GM21447 (cell line): ENCODE results near the gene AOPEP.

Source experiments
- ATAC-seq: cut with Tn5 transposase; IDR thresholded peaks from one replicate; pipeline ENCODE4 v1.9.1; 2021; ENCODE audit not compliant: unreplicated experiment

AOPEP gene

DNA sequence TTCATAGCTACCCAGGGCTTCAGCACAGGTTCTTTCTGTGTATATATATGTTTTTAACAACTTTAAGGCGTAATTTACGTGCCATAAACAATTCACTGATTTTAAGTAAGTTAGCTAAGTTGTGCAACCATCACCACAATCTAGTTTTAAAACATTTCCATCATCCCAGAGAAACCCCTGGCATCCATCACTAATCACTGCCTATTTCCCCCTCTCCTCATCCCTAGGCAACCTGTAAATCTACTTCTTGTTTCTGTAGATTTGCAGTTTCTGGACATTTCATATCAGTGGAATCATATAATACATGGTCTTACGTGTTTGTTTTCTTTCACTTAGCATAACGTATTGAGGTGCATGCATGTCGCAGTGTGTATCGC is 299.6 kb downstream of the AOPEP start:
- ATAC-seq = no peak

DNA sequence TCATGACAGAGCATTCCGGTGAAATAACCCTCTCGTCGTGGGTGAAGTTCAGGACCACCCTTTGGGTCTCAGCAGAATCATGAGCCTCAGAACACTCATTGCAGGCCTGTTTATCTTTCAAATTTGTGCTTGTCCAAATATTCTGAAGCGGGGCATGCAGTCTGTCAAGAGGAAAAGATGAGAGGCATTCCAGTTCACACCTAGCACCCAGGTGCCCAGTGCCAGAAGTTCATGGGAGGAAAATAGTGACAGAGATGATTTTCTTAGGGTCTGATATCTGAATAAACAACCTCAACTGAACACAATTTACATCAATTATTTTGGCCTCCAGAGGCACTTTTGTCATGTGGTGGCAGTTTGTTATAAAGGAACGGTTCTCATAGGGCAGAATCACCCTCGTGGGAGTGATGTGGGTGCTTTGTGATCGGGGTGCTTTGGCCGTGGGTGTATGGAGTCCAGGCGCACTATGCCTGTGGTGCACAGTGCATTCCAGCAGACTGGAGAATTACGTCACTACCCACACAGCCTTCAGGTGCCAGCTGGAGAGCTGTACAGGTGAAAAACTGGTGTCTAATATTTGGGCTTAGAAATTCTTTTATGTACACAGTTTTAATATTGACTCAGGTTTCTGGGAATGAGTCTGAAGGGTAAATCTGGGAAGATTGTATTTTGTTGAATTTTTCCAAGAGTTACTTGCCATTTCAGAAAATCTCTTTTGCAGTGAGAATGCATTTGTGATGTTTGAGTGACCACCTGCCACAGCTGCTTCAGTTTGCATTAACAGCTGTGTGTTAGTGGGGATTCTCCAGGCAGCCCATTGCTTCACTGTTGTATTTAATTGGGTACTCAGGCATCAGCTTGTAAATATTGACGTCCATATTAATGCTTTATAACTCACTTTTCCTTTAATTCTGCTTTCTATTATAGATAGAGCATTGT is 301.7 kb downstream of the AOPEP start:
- no peak for ATAC-seq

DNA sequence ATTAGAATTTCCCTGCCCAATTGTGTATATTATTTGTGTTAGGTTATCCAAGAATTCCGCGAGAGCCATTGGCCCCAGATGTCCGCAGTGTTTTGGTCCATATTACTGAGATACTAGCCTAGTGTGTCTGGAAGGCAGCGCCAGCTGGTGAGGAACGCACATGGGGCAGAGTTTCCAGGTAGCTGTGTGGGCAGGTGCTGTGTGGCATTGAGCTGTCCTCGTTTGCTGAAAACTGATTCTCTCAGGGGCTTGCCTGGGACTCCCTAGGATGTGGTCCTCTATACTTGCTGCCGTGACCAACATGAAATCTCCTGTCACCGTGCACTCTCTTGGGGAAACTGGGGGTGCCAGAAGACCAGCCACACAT is 302.3 kb downstream of the AOPEP start:
- no peak for ATAC-seq

DNA sequence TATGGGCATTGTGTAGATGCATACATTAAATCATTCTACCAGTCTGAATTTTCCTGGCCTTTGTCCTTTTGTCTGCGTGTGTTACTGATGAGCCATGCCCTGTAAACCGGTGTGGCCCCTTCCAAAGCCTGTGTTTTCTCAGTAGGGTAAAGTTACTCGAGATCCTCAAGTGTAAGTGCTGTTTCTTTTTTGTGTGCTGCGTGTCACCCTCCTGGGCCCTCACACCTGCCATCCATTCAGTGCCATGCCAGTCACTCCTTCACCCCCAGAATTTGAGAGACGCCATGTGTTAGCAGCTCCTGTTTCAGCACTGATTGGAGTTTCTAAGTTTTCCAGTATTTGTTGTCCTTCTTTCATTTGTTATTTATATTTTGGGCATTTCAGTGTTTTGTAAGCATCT is 302.8 kb downstream of the AOPEP start:
- ATAC-seq = no peak

GRCh38 chr9:95029720-95030119 is 303.2 kb downstream of the AOPEP start:
- ATAC-seq = no peak

- no peak for ATAC-seq
Measured at GRCh38 chr9:95030344-95030743, 303.8 kb downstream of the AOPEP start.

DNA sequence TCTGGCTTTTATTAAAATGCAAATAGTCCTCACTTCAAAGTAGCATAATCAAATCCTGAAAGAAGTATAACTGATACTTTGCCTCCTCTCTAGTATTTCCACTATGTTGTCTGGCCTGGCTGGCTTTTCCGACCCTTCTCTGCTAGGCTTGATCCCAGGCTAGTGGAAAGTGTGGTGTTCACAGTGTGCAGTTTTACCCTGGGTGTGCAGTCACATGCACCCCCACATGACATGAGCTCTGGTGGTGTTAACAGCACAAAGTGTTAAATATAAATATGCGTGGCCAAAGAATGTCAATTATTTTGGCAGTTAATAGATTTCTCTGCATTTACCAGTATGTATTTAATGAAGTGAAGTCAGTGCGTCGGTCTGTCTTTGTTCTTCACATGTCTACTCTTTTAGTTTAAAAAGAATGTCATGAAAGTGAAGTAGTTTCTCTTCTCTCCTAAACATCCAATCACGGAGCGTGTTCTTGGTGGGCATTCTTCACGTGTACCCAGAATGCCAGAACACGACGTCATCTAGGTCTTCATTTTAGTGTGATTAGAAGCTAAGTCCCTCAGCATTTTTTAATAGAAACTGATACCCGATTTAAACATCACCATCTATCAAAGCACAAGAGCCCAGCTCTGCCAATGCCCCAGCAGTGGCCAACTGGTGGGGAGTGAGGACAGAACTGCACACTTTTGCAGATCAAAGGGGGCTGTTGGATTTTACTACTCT is 304.6 kb downstream of the AOPEP start:
- no peak for ATAC-seq

DNA sequence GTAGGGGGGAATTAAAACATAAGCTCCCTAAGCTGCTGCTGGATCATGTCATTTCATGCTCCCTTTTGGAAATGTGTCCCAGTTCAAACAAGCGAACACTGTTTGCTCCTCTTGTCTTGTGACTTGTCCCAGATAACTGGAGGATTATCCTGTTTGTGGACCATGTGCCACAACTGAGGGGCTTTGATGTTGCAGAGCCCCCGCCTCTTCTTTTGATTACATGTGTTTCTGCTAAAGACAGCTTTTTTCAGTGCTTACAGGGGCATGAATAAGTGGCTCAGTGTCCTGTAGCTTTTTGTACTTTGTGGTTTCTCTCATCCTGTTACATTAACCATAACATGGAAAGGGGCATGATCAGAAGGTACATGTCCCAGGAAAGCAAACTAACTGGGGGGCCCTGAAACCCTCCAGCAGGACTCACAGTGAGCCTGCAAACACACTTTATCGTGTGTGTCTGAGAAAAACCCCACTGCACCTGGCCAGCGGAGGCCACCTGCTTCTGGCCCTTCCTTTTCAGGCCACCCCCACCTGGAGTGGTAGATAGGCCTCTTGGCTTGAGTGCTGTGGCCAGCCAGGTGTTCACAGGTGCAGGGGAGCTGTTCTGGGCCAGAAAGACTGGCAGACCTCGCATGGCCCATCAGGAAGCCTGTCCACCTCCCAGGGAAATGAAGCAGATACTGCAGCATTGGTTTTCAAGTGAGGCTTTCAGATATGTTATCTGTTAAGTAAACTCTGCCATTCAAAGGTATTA is 305.4 kb downstream of the AOPEP start:
- ATAC-seq = no peak

GRCh38 chr9:95032580-95033341 is 306.3 kb downstream of the AOPEP start:
- ATAC-seq = no peak

- no peak for ATAC-seq
Measured at GRCh38 chr9:95035846-95036245, 309.3 kb downstream of the AOPEP start.

GRCh38 chr9:95036676-95037075 is 310.2 kb downstream of the AOPEP start:
- no peak for ATAC-seq

DNA sequence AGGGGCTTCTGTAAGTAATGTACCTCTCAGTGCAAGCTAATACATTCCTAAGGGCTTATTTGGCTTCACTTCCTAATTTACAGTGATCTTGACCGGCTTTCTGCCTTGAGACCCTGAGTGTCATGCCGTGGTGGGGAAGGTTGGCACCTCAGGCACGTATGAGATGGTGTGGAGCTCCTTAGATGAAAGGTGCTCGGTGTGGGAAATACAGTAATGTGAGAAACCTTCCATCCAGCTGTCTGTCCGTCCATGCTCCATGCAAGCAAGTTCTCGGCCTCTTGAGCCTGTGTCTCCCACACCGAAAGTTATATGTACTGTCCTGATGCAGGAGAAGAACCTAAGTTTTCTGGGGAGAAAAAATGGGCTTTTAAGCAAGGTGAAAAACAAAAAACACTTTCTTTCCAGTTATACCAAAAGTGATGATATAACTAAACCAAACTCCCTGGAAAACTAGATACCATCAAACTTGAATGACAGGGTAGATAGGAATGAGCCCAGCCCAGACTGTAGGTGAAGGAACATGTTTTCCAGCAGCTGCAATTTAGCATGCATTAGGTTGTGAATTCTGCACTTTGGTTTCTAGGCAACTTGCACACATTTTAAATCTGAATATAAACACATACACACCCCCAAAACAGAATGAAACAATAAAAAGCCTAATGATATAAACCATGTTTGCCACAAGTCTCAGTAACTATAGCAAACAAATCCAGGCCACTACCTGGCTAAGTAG is 311.5 kb downstream of the AOPEP start:
- ATAC-seq = no peak

DNA sequence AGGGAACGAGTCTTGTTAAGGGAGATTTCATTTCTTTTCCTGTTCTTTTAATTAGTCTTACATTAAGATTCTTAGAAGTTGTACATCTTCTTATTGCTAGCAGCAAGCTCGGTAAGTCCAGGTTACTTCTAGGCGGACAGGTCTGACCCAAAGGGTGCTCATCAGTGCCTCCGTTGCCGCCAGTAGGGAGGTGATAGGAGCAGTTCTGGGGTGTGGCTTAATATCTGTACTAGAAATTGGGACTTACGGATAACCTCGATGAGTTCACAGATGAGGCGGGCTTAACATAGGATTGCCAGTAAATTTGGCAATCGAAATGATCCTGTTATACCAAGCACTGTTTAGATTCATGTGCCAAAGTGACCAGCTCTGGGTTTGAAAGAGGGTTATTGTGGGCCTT is 312.2 kb downstream of the AOPEP start:
- ATAC-seq = no peak

DNA sequence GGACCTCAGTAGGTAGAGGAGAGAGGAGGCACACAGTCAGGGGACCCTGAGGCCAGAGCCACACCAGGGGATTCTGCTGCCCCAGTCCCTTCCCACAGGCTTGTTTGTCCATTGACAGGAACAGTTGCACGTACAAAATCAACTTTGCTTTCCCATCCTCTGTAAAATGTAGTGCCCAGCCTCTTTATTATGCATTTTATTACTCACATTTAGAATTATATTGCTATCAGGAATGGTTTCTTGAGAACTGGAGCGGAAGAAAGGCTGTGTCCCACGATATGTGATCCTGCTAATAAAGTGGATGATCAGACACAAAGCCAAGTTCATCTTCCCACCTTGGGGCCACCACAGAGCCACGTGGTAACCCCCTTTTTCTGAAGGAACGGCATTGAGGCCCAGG is 313.6 kb downstream of the AOPEP start:
- no peak for ATAC-seq

DNA sequence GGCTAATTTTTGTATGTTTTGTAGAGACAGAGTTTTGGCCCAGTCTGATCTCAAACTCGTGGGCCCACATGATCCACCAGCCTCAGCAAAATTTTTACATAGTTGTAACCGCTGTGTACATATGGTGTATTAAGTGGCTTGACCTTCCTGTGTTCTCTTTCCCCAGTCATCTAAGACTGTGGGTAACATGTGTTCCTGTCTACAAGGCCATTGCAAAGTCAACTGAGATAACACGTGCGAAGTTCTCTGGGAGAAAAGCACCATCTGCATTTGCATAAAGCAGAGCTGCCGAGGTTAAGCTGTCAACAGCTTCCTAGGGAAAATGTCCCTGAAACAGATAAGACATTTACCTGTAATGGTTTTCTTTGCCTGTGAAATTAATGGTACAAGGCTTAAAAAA is 317.3 kb downstream of the AOPEP start:
- no peak for ATAC-seq

GRCh38 chr9:95044731-95045508 is 318.4 kb downstream of the AOPEP start:
- ATAC-seq = no peak

DNA sequence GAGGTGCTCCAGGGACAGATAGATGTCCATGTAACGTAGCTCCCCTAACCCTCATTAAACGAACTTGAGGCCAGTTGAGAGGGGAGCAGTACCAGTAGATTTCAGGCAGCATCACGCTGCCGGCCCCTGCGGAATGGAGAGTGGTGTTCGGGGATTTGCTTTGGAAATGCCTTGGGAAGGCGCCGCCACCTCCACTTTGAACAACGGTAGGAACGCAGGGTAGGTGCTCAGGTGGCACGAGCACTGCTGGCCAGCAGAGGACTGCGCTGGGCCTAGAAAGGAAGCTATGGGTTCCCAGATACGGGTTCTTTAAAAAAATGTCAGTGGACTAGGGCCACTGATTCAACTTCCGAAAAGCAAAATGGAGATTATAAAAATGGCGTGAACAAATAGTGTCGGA is 319.3 kb downstream of the AOPEP start:
- no peak for ATAC-seq

GRCh38 chr9:95047452-95048224 is 321.1 kb downstream of the AOPEP start:
- ATAC-seq = no peak
